ENCODE measurements around the gene TMPRSS3.

TMPRSS3 gene

DNA sequence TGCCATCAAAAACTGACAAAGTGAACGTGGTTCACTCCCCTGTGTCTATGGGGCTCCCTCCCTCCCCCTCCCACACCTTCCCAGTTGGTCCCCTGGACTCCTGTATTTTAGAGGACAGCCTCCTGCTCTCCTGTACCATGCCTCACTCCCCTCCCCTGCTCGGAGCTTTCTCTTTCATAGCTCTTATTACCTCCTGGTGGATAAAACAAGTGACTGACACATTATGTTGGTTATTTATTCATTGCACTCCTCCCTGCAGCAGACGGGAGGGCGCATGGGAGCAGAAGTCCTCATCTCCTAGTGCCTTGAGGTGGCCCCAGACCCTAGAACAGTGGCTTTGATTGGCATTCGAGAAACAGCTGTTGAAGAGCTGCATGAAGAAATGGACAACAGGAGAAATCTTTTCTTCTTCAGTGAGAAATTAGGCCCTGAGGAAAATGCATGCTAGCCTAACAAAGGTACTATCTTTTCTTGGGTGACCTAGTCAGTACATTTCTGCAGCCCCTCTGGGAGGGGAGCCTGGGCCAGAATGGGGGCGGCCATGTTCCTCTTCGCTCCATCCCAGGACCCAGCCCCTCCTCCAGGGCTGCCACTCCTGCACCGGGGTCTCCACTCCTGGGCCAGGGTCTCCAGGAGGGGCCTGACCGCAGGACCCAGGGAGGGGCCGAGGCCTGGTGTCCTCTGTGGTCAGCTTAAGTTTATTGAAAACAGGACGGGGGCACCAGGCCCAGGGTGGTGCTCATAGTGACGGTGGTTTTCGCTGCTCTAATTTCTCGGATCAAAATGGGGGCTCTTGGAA lies 28.3 kb downstream of the TMPRSS3 start:
- no peak for DNase-seq

DNA sequence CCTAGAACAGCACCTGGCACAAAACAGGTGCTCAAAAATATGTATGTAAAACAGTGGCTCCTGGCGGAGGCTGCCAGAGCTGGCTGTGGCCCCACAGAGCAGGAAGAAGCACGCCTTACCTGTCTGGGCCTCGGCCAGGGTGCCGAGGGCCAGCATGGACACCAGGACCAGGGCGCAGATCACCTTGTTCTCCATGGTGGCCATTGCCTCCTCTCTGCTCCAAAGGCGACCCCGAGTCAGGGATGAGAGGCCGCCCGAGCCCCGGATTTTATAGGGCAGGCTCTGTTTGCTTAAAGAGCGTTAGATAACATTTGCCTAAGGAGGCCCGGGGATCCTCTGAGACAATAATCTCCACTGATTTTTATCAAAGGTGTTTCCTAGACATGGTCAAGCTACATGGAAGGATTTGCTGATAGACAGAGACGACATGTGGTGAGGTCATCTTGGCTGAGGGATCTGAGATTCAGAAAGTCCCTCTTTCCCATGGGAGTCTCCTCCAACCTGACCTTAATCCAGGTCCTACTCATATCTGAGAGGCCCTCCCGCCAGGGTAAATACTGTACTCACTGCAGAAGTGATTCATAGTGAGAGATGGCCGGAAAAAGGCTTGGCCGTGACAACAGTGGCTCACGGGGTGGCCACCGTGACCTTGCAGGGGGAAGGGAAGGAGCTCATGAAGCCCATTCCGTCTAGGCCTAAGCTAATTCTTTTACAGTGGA lies 29.4 kb downstream of the TMPRSS3 start, which contains the start of gene TFF1:
TFF1 (minus strand) TSS at position 244 of the 719 bp plus-strand sequence; CDS start at position 204, 40 bp downstream.
- no peak for DNase-seq

DNA sequence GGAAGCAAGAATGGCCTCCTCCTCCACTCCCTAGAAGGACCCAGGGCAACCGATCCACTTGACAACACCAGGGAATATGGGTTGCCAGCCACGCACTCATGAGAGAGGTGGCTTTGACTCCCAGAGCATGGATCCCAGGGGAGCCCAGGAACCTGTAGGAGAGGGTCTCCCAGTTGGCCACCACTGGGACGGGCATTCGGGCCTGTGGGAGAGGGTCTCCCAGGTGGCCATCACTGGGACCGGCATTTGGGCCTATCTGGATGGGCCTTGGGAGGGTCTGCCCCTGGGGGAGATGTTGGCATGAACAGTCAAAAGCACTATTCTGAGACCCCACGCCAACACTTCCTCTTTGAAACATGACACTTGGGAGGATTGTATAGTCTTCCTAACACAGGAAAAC lies 30.1 kb downstream of the TMPRSS3 start:
- no peak for DNase-seq

DNA sequence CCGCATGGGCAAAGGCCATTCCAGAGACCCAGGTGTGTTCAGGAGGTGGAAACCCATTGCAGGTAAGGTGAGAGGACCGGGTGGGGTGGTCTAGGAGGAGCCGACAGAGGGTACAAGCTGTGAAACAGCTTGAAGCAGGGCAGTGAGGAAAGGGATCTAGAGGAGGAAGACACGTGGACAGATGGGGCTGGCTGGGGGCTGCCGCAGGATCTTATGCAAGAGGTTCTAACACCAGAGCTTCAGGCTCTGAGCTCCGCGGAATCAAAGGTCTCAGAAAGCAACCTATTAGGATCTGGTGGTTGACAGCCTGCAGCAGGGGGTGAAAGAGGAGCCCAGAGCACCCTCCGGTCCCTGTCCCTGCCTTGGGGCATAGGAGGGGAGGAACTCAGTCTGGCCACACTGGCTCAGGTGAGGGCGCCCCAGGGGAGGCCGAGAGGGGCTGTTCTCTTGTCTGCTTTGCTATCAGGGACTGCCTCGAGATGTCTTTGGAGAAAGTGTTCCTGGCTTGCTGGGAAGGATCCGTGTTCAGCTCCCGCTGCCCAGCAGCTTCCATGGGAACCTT lies 31.5 kb downstream of the TMPRSS3 start:
- DNase-seq: no peak

DNA sequence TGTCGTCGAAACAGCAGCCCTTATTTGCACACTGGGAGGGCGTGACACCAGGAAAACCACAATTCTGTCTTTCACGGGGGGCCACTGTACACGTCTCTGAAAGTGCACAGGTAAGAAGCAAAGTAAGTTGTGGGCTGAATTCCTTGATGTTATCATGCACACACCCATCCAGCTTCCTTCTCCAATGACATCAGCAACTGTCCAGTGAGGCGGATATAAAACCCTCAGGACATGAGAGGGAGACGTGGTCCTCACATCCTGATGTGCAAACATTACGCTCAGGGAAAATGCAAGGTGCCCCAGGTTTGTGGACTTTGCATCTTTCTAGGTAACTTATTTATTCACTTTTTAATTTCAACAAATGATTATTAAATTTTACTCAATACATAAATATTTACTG lies 32.5 kb downstream of the TMPRSS3 start:
- no peak for DNase-seq

DNA sequence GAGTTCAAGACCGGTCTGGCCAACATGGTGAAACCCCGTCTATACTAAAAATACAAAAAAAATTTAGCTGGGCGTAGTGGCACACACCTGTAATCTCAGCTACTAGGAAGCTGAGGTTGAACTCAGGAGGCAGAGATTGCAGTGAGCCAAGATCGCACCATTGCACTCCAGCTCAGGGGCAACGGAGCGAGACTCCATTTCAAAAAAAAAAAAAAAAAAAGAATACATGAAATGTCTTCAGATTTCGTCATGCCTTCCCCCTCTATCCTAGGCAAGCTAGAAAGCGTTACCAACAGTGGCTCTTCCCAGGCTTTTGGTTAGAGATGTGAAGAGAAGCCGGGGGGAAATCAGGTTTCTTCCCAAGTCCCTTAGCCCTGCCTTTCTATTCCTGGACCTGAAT lies 33.2 kb downstream of the TMPRSS3 start:
- DNase-seq: no peak

DNA sequence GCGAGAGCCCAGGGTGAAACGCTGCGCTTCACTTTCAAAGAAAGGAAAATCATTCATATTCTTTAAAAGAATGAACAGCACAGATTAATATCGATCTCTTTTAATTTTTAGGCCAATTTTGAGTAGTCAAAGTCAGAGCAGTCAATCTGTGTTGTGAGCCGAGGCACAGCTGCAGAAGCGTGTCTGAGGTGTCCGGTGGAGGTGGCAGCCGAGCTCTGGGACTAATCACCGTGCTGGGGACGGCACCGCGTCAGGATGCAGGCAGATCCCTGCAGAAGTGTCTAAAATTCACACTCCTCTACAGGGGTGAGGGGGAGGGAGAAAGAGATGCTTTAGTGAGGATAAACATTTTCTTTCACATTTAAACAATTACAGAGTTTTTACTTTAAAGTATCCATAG lies 33.7 kb downstream of the TMPRSS3 start:
- no peak for DNase-seq

DNA sequence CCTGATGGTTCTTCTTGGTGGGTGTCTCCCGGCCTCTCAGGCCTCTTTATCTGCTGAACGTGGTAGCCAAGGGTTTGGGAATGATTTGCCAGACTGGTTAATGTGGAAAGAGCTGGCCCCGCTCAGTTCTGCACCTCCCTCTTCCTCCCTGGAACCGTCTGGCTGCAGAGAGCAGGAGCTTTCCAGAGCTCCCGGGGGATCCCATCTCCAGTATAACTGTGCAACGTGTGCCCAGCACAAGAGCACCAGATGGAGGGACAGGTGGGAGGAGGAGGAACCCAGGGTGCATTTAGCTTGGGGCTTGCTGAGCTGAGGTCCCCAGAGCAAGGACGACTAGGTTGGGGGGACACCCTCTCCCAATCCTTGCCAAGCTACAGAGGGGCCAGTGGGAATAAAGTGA lies 34.6 kb downstream of the TMPRSS3 start:
- no peak for DNase-seq

DNA sequence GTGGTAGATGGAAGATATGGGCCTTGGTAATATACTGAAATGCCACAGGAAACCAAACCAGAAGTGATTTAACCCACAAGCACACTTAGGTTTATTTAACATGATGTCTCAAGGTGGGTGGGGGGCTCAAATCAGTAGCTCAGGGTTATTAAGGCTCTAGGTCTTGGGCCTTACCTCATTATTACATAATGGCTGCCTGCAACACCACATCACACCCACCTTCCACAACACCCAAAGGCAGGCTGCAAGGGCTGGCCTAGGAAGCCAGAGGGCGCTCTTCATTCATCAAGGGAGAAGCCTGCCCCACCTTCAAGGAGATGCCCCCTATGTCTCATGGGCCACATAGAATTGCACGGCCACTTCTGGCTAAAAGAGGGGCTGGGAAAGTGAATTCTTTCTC lies 35.5 kb downstream of the TMPRSS3 start:
- DNase-seq: peak; percentile 33

DNA sequence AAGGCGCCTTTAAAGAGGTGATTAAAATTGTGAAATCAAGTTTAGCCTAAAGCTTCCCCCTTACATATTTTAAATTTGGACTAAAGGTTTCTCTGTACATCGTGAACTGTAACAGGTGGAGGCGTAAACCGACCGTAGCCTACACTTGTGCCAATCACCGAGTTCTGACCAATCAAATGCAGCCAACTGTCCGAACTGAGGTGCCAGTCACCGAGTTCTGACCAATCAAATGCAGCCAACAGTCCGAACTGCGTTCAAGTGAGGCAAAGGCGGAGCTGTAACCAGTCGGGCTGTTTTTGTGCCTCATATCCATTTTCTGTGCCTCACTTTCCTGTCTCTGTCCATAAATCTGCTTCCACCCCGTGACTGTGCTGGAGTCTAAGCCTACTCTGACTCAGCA lies 36.9 kb downstream of the TMPRSS3 start:
- DNase-seq: no peak

DNA sequence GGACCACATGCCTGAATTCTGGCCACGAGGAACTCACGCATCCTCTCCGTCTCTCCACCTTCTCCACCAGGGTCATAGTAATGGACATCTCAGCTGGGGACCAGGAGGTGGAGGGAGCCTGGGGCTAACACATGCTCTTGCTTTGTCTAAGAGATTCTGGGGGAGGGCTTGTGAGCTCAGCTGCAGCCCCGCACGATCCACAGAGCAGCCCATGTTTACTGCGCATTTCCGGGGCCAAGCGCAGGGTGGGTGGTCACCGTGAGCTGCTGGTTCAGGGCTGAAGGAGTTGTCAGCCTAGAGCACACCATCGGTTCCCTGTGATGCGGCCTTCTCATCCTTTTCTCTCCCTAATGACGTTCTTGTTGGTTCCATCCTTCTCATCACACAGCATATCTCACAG lies 37.6 kb downstream of the TMPRSS3 start:
- DNase-seq: no peak

DNA sequence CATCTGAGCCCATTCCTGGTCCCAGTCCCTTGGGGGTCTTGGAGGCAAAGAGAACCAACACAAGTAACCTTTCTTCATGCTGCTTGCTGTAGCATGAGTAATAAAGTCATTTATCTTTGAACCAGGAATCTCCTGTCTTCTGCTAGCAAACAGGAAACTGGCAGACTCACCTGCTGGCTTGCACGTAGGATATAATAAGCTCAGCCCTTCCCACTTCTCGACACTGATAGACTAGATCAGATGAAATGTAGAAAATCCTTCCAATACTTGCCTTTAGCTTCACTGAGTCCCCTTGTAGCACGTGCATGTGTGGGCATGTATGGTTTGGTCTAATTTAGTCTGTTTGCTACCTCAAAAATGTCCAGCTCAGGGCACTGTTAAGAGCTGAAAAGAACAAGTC lies 38.5 kb downstream of the TMPRSS3 start:
- no peak for DNase-seq

DNA sequence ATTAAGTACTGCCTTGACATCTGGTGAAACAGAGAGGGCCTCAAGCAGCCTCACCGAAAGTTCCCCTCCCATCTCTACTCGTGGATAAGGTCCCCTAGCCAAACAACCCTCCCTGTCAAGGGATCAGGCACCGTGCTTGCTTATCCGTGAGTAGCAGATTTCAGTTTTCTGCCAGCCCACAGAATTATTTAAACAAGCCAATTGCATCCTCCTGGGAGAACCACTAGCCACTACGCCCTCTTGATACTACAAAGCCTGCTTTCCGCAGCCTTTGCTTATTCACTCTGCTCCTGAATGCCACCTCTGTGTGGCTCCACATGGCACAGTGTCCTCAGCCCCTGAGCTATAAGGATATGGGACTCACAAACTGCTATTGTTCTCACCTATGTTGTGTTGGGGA lies 39.2 kb downstream of the TMPRSS3 start:
- no peak for DNase-seq

DNA sequence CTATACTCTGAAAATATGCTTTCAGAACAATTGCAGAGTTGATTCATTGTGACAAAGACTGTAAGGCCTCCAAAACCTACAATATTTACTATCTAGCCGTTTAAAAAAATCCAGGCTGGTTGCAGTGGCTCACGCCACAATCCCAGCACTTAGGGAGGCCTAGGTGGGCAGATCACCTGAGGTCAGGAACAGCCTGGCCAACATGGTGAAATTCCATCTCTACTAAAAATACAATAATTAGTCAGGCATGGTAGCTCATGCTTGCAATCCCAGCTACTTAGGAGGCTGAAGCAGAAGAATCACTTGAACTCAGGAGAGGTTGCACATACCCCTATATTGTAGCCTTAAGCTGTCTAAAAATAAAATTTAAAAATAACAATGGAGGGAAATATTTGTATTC lies 39.8 kb downstream of the TMPRSS3 start:
- DNase-seq: no peak

DNA sequence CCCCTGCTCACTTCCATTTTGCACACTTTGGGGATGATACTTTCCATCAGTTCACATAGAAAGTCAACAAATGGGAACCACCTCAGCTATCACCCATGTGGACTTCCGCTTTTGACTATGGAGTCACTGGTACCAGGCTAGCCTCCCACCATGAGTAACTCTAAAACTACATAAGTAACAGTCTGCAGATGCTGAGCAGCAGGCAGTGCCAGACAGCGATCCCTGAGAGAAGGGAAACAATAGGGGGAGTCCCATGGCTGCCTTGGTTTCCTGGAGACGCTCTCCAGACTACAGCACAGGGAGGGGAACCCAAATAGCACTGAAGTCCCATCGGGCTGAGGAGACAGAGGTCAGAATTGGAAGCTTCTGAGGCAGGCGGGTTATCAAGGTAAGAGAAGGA lies 42.2 kb downstream of the TMPRSS3 start:
- no peak for DNase-seq

DNA sequence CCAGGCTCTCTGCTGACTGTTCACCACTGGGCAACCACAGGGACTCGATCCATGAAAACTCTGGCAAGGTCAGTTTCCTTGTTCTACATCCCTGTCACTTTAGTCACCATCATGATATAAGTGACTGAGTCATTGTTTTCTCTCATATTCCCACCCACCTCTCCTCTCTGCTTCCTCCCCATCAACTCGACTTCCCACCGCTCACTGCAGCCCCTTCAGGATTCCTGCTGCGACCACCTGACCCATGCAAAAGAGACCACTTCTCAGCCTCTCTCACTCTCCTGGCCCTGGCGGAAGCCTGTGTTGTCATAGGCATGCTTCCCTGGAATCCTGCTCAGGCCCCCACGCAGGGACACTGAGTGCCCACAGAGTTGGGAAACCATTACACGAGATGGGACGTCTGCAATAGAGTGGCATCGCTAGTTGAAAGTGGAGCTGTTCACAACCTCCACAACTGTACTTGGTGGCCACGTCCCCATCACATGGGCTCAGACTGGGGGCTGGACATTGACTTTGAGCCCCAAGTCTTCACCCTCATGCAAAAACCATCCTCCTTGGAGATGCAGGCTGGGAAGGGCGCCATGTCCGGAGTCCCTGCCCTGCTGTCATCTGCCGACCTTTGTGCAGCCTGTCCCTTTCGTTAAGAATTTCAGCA lies 43.3 kb downstream of the TMPRSS3 start:
- no peak for DNase-seq

DNA sequence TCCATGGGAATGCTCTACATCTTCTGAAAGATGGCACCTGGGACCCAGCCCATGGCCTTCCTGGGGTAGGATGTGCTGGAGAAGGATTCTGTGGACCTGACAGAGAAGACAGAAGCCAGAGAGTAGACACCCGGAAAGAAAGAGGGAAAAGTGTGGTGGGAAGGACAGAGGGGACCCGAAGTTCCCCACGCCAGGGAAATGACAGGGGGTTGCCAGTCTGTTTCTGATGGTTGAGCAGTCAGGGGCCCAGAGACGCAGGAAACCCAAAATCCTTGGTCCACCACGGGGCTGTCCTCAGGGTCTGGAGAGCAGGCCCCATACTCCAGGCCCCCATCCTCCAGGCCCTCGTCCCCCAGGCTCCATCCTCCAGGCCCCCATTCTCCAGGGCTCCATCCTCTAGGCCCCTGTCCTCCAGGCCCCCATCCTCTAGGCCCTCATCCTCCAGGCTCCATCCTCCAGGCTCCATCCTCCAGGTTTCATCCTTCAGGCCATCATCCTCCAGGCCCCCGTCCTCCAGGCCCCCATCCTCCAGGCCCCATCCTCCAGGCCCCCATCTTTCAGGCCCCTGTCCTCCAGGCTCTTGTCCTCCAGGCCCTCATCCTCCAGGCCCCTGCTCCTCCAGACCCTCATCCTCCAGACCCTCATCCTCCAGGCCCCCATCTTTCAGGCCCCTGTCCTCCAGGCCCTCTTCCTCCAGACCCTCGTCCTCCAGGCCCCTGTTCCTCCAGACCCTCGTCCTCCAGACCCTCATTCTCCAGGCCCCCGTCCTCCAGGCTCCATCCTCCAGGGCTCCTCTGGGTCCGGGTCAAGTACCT lies 44.0 kb downstream of the TMPRSS3 start:
- DNase-seq: no peak

DNA sequence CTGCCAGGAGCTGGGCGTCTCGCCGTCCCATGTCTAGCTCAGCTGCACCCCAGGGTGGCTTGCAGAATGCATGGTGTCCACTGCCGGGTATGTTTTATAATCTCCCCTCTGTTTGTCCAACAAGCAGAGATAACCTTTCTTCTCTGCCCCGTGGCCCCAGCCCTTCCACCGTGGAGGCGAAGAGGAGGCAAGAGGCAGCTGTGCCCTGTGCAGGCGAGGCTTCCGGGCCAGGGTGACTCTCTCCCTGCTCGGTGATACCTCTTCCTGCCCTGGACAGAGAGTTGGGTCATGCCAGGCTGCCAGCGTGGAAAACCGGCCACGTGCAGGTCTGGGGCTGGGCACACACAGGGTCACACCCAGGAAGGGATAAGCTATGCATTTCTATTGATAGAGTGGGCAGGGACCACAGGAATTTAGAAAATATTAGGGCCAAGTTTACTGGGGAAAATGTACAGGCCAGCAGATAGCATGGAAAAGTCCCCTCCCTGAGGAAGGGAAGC lies 44.9 kb downstream of the TMPRSS3 start, which contains the start of gene TFF2:
TFF2 (minus strand) TSS at position 68 of the 500 bp plus-strand sequence; CDS start at position 31, 37 bp downstream.
- no peak for DNase-seq

DNA sequence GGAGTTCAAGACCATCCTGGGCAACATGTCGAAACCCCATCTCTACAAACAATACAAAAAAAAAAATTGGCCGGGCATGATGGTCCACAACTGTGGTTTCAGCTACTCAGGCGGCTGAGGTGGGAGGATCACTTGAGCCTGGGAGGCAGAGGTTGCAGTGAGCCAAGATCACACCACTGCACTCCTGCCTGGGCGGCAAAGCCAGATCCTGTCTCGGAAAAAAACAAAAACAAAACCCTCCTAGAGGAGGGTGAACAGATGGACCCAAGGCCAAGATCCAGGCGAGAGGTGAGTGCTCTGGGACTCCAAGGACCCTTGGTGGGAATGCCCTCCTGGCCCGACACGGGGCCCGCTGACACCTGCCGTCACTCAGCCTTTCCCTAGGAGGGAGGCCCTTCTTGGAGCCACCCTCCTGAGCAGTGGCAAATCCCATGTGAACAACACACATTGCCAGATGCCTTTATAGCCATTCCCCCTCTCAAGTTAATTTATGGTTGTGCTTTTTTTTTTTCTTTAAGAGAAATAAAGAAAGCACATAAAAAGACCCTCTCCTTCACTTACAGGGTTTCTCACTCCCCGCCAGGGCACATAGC lies 45.4 kb downstream of the TMPRSS3 start:
- no peak for DNase-seq

DNA sequence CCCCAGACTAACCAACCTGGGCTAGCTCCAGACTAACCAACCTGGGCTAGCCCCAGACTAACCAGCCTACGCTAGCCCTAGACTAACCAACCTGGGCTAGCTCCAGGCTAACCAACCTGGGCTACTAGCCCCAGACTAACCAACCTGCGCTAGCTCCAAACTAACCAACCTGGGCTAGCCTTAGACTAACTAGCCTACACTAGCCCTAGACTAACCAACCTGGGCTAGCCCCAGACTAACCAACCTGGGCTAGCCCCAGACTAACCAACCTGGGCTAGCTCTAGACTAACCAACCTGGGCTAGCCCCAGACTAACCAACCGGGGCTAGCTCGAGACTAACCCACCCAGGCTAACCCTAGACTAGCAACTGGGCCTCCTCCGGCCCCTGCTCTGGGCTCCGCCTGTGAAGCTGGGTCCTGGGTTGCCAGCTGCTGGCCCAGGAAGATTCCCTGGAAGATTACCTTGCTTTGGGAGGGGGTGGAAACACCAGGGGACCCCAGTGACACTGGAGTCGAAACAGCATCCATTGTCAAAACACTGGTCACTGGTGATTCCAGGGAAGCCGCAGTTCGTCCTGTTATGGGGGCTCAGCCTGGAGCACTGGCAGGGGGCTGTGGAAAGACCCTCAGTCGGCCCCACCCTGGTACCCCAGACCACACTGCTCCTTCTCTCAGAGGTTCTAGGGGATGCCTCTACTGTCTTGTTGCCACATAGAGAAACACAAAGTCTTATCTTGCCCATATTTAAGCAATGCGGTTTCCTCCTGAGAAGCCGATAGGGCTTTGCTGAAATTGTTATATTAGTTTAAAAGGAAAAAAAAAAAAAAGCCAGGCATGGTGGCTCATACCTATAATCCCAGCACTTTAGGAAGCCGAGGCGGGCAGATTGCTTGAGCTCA lies 46.2 kb downstream of the TMPRSS3 start:
- no peak for DNase-seq

DNA sequence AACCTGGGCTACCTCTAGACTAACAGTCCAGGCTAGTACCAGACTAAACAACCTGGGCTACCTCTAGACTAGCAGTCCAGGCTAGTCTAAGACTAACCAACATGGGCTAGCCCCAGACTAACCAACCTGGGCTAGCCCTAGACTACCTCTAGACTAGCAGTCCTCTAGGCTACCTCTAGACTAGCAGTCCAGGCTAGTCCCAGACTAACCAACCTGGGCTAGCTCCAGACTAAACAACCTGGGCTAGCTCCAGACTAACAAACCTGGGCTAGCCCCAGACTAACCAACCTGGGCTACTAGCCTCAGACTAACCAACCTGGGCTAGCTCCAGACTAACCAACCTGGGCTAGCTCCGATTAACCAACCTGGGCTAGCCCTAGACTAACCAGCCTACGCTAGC lies 47.1 kb downstream of the TMPRSS3 start:
- DNase-seq: no peak

All from activated CD4-positive, alpha-beta T cell treated with anti-CD3 and anti-CD28 coated beads, Interleukin-10, Interleukin-2, amounts not matched to agents 100 ng/mL and 50 ng/mL, durations not matched to agents 16 hours and 8 hours (primary cell).